Measurements from ENCODE around the gene ENC1.

Gene ENC1

GRCh38 chr5:74655206-74655605, 14.7 kb upstream of the ENC1 start:
- no peak overlapping the region for H3K27ac ChIP-seq
- no peak overlapping the region for H3K4me3 ChIP-seq
- DNase-seq (ENCODE audit: low spot score): no peak
- TF ChIP-seq CTCF (IDR thresholded peaks at IDR 0.05): no peak

GRCh38 chr5:74653991-74654390, 13.5 kb upstream of the ENC1 start:
- Histone ChIP-seq H3K4me3 (no peak overlapping the region), H3K27ac (no peak overlapping the region)
- TF ChIP-seq CTCF (IDR thresholded peaks at IDR 0.05): no peak
- DNase-seq (ENCODE audit: low spot score): no peak

GRCh38 chr5:74652576-74652975, 12.0 kb upstream of the ENC1 start:
- Histone ChIP-seq H3K27ac (no peak overlapping the region), H3K4me3 (no peak overlapping the region)
- DNase-seq (ENCODE audit: low spot score): no peak
- no peak for TF ChIP-seq CTCF (IDR thresholded peaks at IDR 0.05)

- Histone ChIP-seq H3K27ac (no peak overlapping the region), H3K4me3 (no peak overlapping the region)
- TF ChIP-seq CTCF (IDR thresholded peaks at IDR 0.05): no peak
- no peak for DNase-seq (ENCODE audit: low spot score)
These were observed 11.2 kb upstream of the ENC1 start for GRCh38 chr5:74651710-74652109.

GRCh38 chr5:74649421-74649973, 9.0 kb upstream of the ENC1 start:
- no peak for DNase-seq (ENCODE audit: low spot score)
- Histone ChIP-seq H3K27ac (no peak overlapping the region), H3K4me3 (no peak overlapping the region)
- no peak for TF ChIP-seq CTCF (IDR thresholded peaks at IDR 0.05)

GRCh38 chr5:74648835-74649293, 8.3 kb upstream of the ENC1 start:
- no peak overlapping the region for H3K27ac ChIP-seq
- no peak for DNase-seq (ENCODE audit: low spot score)
- peak; percentile 47 for TF ChIP-seq CTCF (IDR thresholded peaks at IDR 0.05)
- peak overlapping the region; percentile 26 for H3K4me3 ChIP-seq

GRCh38 chr5:74647096-74647495, 6.6 kb upstream of the ENC1 start:
- no peak for TF ChIP-seq CTCF (IDR thresholded peaks at IDR 0.05)
- H3K4me3 ChIP-seq: no peak overlapping the region
- H3K27ac ChIP-seq: no peak overlapping the region
- DNase-seq (ENCODE audit: low spot score): no peak

All from coronary artery (tissue), 2 donors.